ENCODE data around the gene TMEM51.

DNA sequence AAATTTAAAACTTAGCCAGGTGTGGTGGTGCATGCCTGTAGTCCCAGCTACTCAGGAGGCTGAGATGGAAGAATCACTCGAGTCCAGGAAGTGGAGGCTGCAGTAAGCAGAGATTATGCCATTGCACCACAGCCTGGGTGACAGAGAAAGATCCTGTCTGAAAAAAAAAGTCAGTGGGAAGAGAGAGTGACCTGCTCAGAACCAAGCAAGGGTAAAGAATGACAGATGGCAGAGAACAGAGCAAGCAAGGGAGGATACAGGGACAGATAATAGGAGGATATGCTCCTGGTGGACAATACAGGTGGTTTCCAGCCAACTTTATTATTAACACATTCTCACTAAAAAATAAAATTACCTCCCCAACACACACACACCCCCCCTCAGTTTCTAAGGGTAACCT is 4.6 kb upstream of the TMEM51 start:
- no peak for TF ChIP-seq CBX5 (IDR thresholded peaks at IDR 0.05; ENCODE audit: low read depth)
- no peak for TF ChIP-seq TBL1XR1 (IDR thresholded peaks at IDR 0.05; ENCODE audit: low read depth, low read length)
- no peak for TF ChIP-seq POLR2A (IDR thresholded peaks at IDR 0.05; ENCODE audit: low read depth, low read length)

All from GM12878 (cell line).